HL-60 (cell line): ENCODE results near the gene TMEFF1.

Experiments used
- DNase-seq, 2 experiments: peaks; one replicate each; pipeline ENCODE4 v3.0.0-alpha.2; 2010 to 2020; ENCODE audit warnings: low read depth in 1 of 2, low spot score in 1 of 2
- H3K27ac ChIP-seq: fragments of 250-450 bp; sonication (Bioruptor Pico); replicated peaks from 2 replicates; pipeline ENCODE4 v1.5.1; 2020; ENCODE audit warnings: mild to moderate bottlenecking, moderate library complexity
- H3K27me3 ChIP-seq: fragments of 250-450 bp; sonication (Bioruptor Pico); 2 replicates; pipeline ENCODE4 v1.5.1; 2021; ENCODE audit warnings: mild to moderate bottlenecking, moderate library complexity; ENCODE audit not compliant: insufficient read depth, poor library complexity, severe bottlenecking
- H3K4me3 ChIP-seq: replicated peaks from 2 replicates; pipeline ENCODE4 v1.5.1; 2011; ENCODE audit warnings: mild to moderate bottlenecking, control low read depth, low read length; ENCODE audit not compliant: insufficient read depth
- CTCF ChIP-seq: IDR thresholded peaks from one replicate; pipeline ENCODE4 v1.5.1; 2011; ENCODE audit warnings: low read length, control low read depth, inconsistent platforms; ENCODE audit not compliant: insufficient read depth
- GABPA ChIP-seq: IDR thresholded peaks from 2 replicates; pipeline ENCODE4 v1.6.1; 2012; ENCODE audit warnings: low read depth
- POLR2AphosphoS5 ChIP-seq: IDR thresholded peaks from 2 replicates; pipeline ENCODE4 v1.6.1; 2012; ENCODE audit warnings: low read depth
- REST ChIP-seq: IDR thresholded peaks from 2 replicates; pipeline ENCODE4 v1.6.1; 2012; ENCODE audit warnings: low read depth; ENCODE audit not compliant: insufficient replicate concordance
- SPI1 ChIP-seq: IDR thresholded peaks from 2 replicates; pipeline ENCODE4 v1.6.1; 2012; ENCODE audit warnings: low read depth, mild to moderate bottlenecking, borderline replicate concordance

The TMEFF1 gene

GRCh38 chr9:100580257-100580656, 107.3 kb downstream of the TMEFF1 start:
- Histone ChIP-seq H3K27me3 (peaks cover 2% of the 10 kb centered on the region), H3K4me3 (no peak overlapping the region)

GRCh38 chr9:100581081-100581480, 108.1 kb downstream of the TMEFF1 start:
- no peak overlapping the region for H3K27ac ChIP-seq
- peaks cover 2% of the 10 kb centered on the region for H3K27me3 ChIP-seq
- no peak overlapping the region for H3K4me3 ChIP-seq
- no peak for TF ChIP-seq SPI1
- TF ChIP-seq GABPA: no peak
- TF ChIP-seq REST: no peak
- TF ChIP-seq CTCF: no peak
- no peak for TF ChIP-seq POLR2AphosphoS5
- no peak for DNase-seq

More at GRCh38 chr9:100580257-100580656, 107.3 kb downstream of the TMEFF1 start:
- no peak overlapping the region for H3K27ac ChIP-seq
- no peak for DNase-seq
- TF ChIP-seq REST (no peak), SPI1 (no peak)

GRCh38 chr9:100581661-100582060, 108.7 kb downstream of the TMEFF1 start:
- Histone ChIP-seq H3K27me3 (peaks cover 2% of the 10 kb centered on the region), H3K27ac (no peak overlapping the region), H3K4me3 (no peak overlapping the region)
- no peak for TF ChIP-seq CTCF
- no peak for TF ChIP-seq REST
- no peak for TF ChIP-seq GABPA
- no peak for DNase-seq
